ENCODE results near the gene LYST. TPM values are rescaled to one million over a fixed set of nuclear protein-coding genes. Genes with fewer than 3 reads are reported as not detected.

Gene LYST
- total RNA-seq (2021; fragmentation: NEBNext Ultra II Directional; extraction: Animal tissue kit (Norgen Biotek cat#: 25700)) (0.23 and 0.58 TPM in 2 replicates), polyA plus RNA-seq (2011; rRNA removed) (0.11 and 0.29 TPM in 2 replicates), polyA minus RNA-seq (2011; rRNA and poly(A)+ RNA removed) (0.44 and 0.98 TPM in 2 replicates)
- polyA plus RNA-seq (2011; cell fraction: cytosol; rRNA removed), result 0.21 TPM
- polyA plus RNA-seq (2011; cell fraction: nucleus; rRNA removed), result 0.23 TPM
- 0.12 to 0.36 TPM (median 0.31 TPM) in 4 replicates for polyA plus RNA-seq (2012, experiment 1 of 2)
- not detected for polyA plus RNA-seq (2012, experiment 2 of 2)
- polyA plus RNA-seq (2013, experiment 1 of 2), result 0.30 TPM
- polyA plus RNA-seq (2013, experiment 2 of 2), result 0.35 TPM
- not detected for polyA minus RNA-seq (2011; cell fraction: cytosol; rRNA and poly(A)+ RNA removed)
- 1.8 TPM for polyA minus RNA-seq (2011; cell fraction: nucleus; rRNA and poly(A)+ RNA removed)
- long read RNA-seq, experiment 1, result 0 reads
- long read RNA-seq, experiment 2, partial matches to known transcripts, result 0 of 1 reads
- long read RNA-seq, experiment 2, other reads (novel, unspliced or antisense), result 1 of 1 reads

- Histone ChIP-seq H4K8ac (ENCODE audit: extremely low read depth, insufficient read depth, low read length) (peak within 1 kb of the TSS; percentile 12; the same call in 1 of the 2 replicates), H3K27me3 (replicated peaks in 1 of 4; ENCODE audit: control insufficient read depth in 3 of 4, extremely low read depth in 1 of 4, insufficient read depth in 3 of 4, low read length in 3 of 4) (peaks cover 2 to 17% (median 11%) of the 10 kb centered on the region in 4 experiments), H2AFZ (ENCODE audit: low read length) (peak within 1 kb of the TSS; percentile 93), H2BK5ac (ENCODE audit: low read depth, low read length) (no peak within 1 kb of the TSS; the same call in 1 of the 2 replicates), H2BK120ac (replicated peaks; ENCODE audit: low read depth, low read length) (no peak within 1 kb of the TSS), H3K27ac (ENCODE audit: low read depth, low read length) (peak within 1 kb of the TSS; percentile 11), H2BK15ac (ENCODE audit: low read length) (no peak within 1 kb of the TSS), H4K5ac (ENCODE audit: insufficient read length, low read depth, low read length) (peak within 1 kb of the TSS; percentile 76), H2AK5ac (ENCODE audit: low read depth, low read length) (no peak within 1 kb of the TSS), H3K9ac (replicated peaks in 1 of 4; ENCODE audit: extremely low read depth in 1 of 4, low read depth in 3 of 4, low read length in 3 of 4) (peak within 1 kb of the TSS in 3 of 4 experiments; percentile 55 to 87 (median 63); a peak in 6 of 7 replicates), H3K4ac (replicated peaks; ENCODE audit: insufficient read length, low read depth, low read length) (no peak within 1 kb of the TSS), H3K56ac (replicated peaks; ENCODE audit: insufficient read length, low read depth, low read length) (peak within 1 kb of the TSS; percentile 46), H3K4me3 (ENCODE audit: extremely low read depth in 1 of 4, insufficient read depth in 2 of 4, low read depth in 3 of 4, low read length in 4 of 4) (peak within 1 kb of the TSS; percentile 72 to 96 (median 80)), H3K79me1 (ENCODE audit: low read depth, low read length) (no peaks in the 10 kb centered on the region), H4K91ac (replicated peaks; ENCODE audit: insufficient read length, low read length) (no peak within 1 kb of the TSS), H3K18ac (ENCODE audit: extremely low read depth, low read length) (peak within 1 kb of the TSS; percentile 68), H2BK12ac (ENCODE audit: low read depth, low read length) (peak within 1 kb of the TSS; percentile 71; the same call in 1 of the 2 replicates), H3K14ac (ENCODE audit: insufficient read length) (no peak within 1 kb of the TSS), H3K23me2 (ENCODE audit: low read depth, low read length) (peaks cover 14% of the 10 kb centered on the region), H3K4me2 (ENCODE audit: insufficient read depth in 1 of 2, low read depth in 2 of 2, low read length in 2 of 2) (peak within 1 kb of the TSS; percentile 96), H3K36me3 (ENCODE audit: control insufficient read depth in 2 of 4, insufficient read depth in 4 of 4, low read length in 3 of 4) (no peaks in the 10 kb centered on the region), H3K79me2 (ENCODE audit: control insufficient read depth in 1 of 2, insufficient read depth in 2 of 2, low read length in 2 of 2) (no peaks in the 10 kb centered on the region), H4K20me1 (replicated peaks in 1 of 2; ENCODE audit: control insufficient read depth in 1 of 2, insufficient read depth in 2 of 2, low read length in 2 of 2) (peaks cover 1 to 2% of the 10 kb centered on the region in 2 experiments), H3K9me3 (ENCODE audit: insufficient read depth in 2 of 2, low read depth in 1 of 2, low read length in 1 of 2) (no peaks in the 10 kb centered on the region), H3K4me1 (replicated peaks in 1 of 4; ENCODE audit: control insufficient read depth in 3 of 4, insufficient read depth in 4 of 4, low read length in 3 of 4) (no peaks in the 10 kb centered on the region; a peak in 1 of 7 replicates), H3K23ac (ENCODE audit: insufficient read length) (no peak within 1 kb of the TSS), H2BK20ac (ENCODE audit: low read length) (no peak within 1 kb of the TSS)
- no peak for FAIRE-seq
- DNase-seq (ENCODE audit: low read depth in 1 of 2, low spot score in 2 of 2), result no peak
- 2% methylated on average over 51 of the region's 71 CpGs; no CpG with 5 or more reads in 1 of the 2 experiments for WGBS, 2 experiments (ENCODE audit: extremely low coverage in 1 of 2, insufficient coverage in 1 of 2, insufficient read length in 1 of 2, insufficient replicate concordance in 2 of 2, low coverage in 1 of 2, low lambda C conversion rate in 2 of 2, missing lambda C conversion rate in 1 of 2)
- POLR2A ChIA-PET (ENCODE audit: partially characterized antibody), result interaction anchor here (1.2 to 1.4 kb wide), 2 partner anchors 17 to 20 kb away, joined by 3 to 4 read pairs; no protein-coding TSS in a partner anchor
- CTCF ChIA-PET (ENCODE audit: partially characterized antibody), result interaction anchor here (0.5 to 3.4 kb wide), 16 partner anchors 9 to 371 kb away, joined by 3 to 53 read pairs (median 4); no protein-coding TSS in a partner anchor
- TF ChIP-seq BRCA1 (IDR thresholded peaks at IDR 0.05; ENCODE audit: low read depth, low read length), result no peak
- no peak for TF ChIP-seq MAFK (IDR thresholded peaks at IDR 0.05; ENCODE audit: low read depth, low read length)
- TF ChIP-seq CREB1 (IDR thresholded peaks at IDR 0.05), result no peak
- TF ChIP-seq POLR2A (IDR thresholded peaks at IDR 0.05; ENCODE audit: control extremely low read depth in 1 of 2, low read depth in 2 of 2, low read length in 2 of 2), result no peak
- no peak for TF ChIP-seq POU5F1 (IDR thresholded peaks at IDR 0.05; ENCODE audit: low read depth, low read length)
- no peak for TF ChIP-seq CEBPB (IDR thresholded peaks at IDR 0.05; ENCODE audit: low read depth, low read length)
- no peak; the same call in none of the 2 replicates for TF ChIP-seq RBBP5 (IDR thresholded peaks at IDR 0.05; ENCODE audit: borderline replicate concordance, low read depth, low read length)
- no peak for TF ChIP-seq BACH1 (IDR thresholded peaks at IDR 0.05; ENCODE audit: low read length)
- no peak for TF ChIP-seq SIX5 (IDR thresholded peaks at IDR 0.05; ENCODE audit: low read depth, low read length)
- no peak; the same call in 1 of the 2 replicates for TF ChIP-seq TAF1 (IDR thresholded peaks at IDR 0.05; ENCODE audit: low read depth, low read length)
- no peak for TF ChIP-seq GTF2F1 (IDR thresholded peaks at IDR 0.05; ENCODE audit: borderline replicate concordance, low read depth, low read length)
These were observed at the start of gene LYST for GRCh38 chr1:235866205-235866912. TSS of gene LYST (minus strand) at chr1:235866906. CDS start at chr1:235830417, 36,489 bp downstream.

All from H1 (cell line).